Measurements from ENCODE around the gene FMNL1.
"Not testable (repeated sequence)": the region's sequence is repeated elsewhere in the genome, so short reads cannot be mapped to it uniquely, and the experiment has no call there.

The FMNL1 gene, protein sequence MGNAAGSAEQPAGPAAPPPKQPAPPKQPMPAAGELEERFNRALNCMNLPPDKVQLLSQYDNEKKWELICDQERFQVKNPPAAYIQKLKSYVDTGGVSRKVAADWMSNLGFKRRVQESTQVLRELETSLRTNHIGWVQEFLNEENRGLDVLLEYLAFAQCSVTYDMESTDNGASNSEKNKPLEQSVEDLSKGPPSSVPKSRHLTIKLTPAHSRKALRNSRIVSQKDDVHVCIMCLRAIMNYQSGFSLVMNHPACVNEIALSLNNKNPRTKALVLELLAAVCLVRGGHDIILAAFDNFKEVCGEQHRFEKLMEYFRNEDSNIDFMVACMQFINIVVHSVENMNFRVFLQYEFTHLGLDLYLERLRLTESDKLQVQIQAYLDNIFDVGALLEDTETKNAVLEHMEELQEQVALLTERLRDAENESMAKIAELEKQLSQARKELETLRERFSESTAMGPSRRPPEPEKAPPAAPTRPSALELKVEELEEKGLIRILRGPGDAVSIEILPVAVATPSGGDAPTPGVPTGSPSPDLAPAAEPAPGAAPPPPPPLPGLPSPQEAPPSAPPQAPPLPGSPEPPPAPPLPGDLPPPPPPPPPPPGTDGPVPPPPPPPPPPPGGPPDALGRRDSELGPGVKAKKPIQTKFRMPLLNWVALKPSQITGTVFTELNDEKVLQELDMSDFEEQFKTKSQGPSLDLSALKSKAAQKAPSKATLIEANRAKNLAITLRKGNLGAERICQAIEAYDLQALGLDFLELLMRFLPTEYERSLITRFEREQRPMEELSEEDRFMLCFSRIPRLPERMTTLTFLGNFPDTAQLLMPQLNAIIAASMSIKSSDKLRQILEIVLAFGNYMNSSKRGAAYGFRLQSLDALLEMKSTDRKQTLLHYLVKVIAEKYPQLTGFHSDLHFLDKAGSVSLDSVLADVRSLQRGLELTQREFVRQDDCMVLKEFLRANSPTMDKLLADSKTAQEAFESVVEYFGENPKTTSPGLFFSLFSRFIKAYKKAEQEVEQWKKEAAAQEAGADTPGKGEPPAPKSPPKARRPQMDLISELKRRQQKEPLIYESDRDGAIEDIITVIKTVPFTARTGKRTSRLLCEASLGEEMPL

DNA sequence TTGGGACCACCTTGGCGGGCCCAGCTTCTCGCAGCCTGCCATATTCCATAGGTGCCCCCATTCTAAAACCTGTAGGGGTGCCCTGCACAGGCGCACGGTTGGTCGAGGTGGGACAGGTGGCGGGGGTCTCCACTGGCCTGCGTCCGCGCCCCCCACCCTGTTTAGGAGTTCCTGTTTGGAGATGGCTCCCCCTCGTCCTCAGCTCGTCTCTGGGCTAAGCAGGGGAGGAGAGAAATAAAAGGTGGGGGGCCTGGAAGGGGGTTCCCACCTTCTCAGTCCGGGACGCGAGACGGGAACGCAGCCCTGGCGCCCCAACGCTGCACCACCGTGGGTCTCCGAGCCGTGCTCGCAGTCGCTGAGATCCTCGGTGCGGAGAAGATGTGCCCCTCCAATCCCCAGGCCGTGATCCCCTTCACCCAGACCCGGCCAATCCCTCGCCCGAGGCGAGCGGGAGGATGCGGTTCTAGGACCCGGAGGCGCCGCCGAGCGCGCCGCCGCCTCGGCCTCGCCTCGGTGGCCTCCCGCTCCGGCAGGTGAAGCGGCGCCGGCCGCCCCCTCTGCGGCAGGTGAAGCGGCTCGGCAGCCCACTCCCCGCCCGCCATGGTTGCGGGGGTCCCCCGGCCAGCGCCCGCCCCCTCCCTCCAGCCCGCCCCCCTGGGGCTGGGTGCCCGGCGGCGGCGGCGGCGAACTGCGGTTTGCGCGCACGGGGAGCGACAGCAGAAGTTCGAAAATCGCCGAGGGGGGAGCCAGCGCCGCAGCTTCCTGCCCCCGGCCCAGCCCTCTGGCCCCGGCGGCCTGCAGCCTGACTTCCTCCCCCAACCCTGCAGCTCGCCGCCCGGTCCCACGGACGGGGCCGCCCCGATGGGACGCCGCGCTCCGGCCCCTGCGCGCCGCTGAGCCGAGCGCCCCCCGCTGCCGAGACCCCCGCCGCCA is at the start of gene FMNL1:
FMNL1 (plus strand) TSS at position 805 of the 933 bp plus-strand sequence. CDS start 240 bp downstream, outside the sequence.
- DNase-seq (ENCODE audit: low spot score) = peak; percentile 62

GRCh38 chr17:45172232-45172540 is 49.5 kb upstream of the FMNL1 start:
- DNase-seq (ENCODE audit: low spot score) = no peak

DNA sequence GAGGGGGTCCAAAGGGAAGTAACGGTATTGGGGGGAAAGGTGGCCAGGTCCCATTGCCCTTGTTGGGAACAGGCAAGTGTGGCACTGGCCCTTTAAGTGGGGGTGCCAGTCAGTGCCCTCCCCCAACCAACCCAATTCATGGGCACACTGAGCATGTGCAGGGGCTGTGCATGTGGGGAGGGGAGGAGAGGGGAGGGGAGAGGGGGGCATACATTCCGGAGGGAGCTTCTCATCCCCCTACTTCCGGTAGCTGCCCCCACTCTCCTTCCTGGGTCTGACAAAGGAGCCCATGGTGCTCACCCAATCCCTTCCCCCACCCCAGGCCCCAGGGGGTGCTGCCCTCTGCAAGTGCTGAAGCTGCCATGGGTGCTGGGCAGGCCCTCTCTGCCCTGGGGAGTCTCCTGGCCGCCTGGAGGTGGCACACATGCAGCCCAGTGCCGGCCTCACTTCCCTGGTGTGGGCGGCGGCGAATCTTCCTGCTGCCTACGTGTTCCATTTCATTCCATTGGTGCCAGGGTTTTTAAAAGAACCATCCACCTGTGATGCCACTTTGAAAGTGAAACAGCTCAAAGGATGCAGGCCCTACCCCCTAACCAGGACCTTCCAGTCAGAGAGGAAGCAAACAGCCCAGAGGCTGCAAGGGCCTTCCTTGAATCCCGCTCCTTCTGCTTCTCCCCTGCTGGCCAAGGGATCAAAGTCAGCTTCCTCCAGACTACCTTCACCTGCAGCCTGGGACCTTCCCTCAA is 49.0 kb upstream of the FMNL1 start:
- peak; percentile 74 for DNase-seq (ENCODE audit: low spot score)

DNA sequence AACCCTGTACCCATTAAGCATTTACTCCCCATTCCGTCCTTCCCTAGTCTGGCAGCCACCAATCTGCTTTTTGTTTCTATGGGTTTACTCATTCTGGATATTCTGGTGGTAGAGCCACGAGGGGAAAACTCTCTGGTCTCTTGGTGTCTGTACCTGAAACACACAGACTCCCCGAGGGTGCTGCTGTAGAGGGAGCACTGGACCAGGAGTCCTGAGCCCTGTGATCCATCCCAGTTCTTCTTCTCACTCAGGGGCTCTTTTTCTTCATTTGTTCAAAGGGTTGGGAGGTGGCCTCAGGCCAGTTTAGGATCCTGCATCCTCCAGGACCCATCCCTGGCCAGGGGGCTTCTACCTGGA is 45.9 kb upstream of the FMNL1 start:
- DNase-seq (ENCODE audit: low spot score) = no peak

GRCh38 chr17:45177563-45177962 is 44.1 kb upstream of the FMNL1 start:
- DNase-seq (ENCODE audit: low spot score) = no peak

DNA sequence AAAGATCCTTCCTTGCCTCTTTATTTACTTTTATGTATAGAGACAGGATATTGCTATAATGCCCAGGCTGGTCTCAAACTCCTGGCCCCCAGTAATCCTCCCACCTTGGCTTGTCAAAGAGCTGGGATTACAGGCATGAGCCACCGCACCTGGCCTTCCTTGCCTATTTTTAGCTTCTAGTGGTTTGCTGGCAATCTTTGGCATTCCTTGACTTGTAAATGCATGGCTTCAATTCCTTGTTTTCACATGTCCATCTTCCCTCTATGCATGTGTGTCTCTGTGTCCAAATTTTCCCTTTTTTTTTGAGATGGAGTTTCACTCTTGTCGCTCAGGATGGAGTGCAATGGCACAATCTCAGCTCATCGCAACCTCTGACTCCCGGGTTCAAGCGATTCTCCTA is 37.5 kb upstream of the FMNL1 start:
- DNase-seq (ENCODE audit: low spot score) = no peak

- DNase-seq (ENCODE audit: low spot score) = no peak
Observed at GRCh38 chr17:45186801-45187354, 34.8 kb upstream of the FMNL1 start.

DNA sequence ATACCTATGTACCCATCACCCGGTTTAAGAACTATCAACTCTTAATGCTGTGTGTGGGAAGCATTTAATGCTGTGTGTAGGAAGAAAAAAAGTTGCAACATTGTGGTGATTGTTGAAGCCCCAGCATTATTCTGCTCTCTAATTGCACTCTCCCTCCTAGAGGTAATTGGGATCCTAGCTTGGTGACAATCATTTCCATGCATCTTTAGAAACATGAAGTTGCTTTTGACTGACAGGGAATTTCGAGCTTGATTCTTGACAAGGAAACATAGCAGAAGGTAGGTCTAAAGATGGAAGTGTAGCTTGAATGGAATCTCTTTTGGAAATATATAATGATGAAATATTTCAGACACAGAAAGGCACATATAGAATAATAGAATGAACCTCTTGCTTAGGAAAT is 32.7 kb upstream of the FMNL1 start:
- no peak for DNase-seq (ENCODE audit: low spot score)

DNA sequence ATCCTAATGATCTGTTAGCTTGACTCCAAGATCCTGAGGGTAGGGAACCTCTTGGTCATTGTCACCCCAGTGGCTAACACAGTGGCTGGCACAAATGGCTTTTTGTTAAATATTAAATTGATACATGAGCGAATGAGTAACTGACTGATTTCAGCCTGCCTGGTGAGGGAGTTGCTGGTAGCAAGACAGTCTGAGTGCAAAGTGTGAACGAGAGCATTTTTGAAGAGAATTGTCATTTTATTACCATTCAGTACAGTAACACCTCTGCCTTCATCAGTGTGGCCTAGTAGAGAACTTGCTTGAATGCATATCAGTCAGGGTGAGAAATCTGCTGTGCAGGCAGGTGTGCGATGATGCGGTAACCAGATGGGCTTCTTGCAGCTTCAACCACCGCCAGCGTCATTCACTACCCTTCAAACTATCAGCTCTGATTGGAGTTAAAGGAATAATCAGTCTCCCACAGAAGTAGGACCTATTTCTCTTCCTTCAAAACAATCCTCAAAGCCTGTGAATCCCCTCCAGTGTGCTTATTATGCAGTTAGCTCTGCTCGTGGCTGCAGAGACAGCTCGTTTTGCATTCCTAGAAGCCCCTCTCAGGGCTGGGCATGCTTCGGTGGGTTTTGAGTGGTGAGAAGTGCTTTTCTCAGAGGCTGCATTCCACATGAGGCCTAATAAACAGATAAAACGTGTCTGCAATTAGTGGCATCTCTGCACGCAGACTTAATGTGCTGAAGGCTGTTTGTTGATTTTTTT is 31.0 kb upstream of the FMNL1 start:
- DNase-seq (ENCODE audit: low spot score) = no peak

DNA sequence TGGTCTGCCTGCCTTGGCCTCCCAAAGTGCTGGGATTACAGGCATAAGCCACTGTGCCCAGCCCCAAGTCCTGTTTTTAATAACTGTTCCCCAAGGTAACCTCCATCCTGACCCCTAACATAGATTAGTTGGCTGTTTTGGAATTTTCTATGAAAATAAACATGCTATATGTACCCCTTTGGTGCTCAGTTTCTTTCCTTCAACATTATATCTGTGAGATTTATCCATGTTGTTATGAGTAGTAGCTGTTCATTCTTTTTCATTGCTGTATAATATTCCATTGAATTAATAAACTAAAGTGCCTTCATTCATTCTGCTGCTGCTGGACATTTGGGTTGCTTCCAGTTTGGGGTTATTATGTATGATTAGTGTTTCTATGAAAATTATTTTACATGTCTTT is 26.3 kb upstream of the FMNL1 start:
- DNase-seq (ENCODE audit: low spot score) = no peak

DNA sequence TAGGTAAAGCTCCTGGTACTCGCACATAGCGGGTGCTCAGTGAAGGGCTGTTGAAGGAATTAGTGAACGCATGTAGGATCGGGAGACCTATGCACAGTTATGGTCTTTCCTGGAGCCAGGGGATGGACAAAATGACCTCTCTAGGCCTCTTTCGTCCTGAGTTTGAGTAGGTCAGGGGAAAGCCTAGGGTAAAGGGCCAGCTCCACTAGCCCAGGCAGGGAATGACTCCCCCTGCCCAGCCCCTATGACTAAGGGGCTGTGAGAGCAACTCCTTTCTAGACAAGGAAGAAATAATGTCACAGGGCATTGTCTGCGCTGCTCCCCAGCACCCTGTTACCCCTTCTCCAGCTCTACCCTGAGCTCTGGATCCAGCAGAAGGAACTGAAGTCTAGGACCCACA is 24.6 kb upstream of the FMNL1 start:
- DNase-seq (ENCODE audit: low spot score) = no peak

GRCh38 chr17:45197555-45198334 is 23.9 kb upstream of the FMNL1 start:
- DNase-seq (ENCODE audit: low spot score) = peak; percentile 82

DNA sequence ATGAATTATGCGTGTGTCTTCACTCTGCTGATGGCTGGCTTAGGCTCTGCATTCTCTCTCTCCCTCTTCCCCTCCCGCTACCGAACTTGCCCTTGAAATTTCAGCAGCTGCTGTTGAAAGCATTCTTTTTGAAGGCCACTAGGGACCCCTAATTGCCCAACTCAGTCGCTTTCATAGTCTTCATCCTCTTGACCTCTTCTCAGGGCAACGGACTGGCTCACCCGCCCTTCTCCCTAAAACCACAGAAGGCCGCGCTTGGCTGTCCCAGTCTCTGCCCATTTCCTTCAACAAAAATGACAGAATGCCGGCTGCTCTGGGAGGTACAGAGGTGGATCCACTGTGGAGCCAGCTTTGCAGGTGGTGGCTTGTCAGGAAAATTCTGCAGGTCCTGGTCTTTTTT is 21.0 kb upstream of the FMNL1 start:
- DNase-seq (ENCODE audit: low spot score) = no peak

GRCh38 chr17:45201457-45201856 is 20.2 kb upstream of the FMNL1 start:
- no peak for DNase-seq (ENCODE audit: low spot score)

- not testable (repeated sequence) for DNase-seq (ENCODE audit: low spot score)
Observed at GRCh38 chr17:45201880-45202279, 19.8 kb upstream of the FMNL1 start.

DNA sequence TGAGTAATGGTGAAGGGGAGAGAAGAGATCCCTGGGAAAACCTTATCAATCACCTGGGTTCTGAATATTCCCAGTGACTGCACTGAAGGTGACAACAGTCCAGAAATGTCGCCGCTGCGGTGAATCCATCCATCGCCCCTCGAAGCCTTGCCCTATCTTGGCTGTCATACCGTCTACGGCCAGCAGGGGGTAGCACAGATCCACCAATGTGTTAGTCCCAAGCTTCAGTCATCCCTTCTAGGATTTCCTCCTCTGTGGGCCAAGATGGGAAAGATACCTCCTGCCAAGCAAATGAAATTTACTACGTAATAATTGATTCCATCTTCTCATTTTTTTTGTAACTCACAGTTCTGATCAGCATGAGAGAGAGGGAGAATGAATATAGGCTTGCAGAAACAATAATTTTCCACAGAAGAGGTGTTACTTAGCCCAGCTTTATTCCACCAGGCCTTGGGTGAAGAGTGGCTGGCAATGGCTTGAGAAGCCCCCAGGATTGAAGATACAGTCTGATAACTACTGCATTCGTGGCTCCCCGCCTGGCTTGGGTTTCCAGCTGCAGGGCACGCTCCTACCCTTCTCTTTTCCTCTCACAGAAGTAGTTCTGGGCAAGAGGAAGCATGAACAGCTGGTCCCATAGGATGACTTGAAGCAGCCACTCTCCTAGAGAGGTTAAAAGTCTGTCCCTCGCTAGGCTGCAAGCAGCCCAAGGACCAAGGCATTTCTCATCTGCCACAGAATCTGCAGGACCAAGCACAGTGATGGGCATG is 2.6 kb upstream of the FMNL1 start:
- peak; percentile 82 for DNase-seq (ENCODE audit: low spot score)

- DNase-seq (ENCODE audit: low spot score) = no peak
Observed at GRCh38 chr17:45220079-45220478, 1.6 kb upstream of the FMNL1 start.

DNA sequence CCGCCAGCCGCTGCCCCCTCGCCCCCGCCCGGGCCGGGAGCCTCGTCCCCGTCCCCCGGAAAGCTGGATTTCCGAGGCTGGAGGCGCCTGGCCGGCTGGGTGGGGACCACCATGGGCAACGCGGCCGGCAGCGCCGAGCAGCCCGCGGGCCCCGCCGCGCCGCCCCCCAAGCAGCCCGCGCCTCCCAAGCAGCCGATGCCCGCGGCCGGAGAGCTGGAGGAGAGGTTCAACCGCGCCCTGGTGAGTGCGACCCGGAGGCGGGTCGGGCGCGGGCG is 266 bp downstream of the FMNL1 start:
- DNase-seq (ENCODE audit: low spot score) = no peak

Measured in CD4-positive, alpha-beta T cell treated with Interleukin-6 at 100 ng/mL for 8 hours (primary cell).